ENCODE results near the gene CALD1. TPM values are rescaled to one million over a fixed set of nuclear protein-coding genes. Genes with fewer than 3 reads are reported as not detected.

The CALD1 gene
- total RNA-seq, 2 donors from 2014 or later, result 57.0 to 72.6 TPM

GRCh38 chr7:134894928-134895327, 115.5 kb downstream of the CALD1 start:
- TF ChIP-seq, protein P1, sequence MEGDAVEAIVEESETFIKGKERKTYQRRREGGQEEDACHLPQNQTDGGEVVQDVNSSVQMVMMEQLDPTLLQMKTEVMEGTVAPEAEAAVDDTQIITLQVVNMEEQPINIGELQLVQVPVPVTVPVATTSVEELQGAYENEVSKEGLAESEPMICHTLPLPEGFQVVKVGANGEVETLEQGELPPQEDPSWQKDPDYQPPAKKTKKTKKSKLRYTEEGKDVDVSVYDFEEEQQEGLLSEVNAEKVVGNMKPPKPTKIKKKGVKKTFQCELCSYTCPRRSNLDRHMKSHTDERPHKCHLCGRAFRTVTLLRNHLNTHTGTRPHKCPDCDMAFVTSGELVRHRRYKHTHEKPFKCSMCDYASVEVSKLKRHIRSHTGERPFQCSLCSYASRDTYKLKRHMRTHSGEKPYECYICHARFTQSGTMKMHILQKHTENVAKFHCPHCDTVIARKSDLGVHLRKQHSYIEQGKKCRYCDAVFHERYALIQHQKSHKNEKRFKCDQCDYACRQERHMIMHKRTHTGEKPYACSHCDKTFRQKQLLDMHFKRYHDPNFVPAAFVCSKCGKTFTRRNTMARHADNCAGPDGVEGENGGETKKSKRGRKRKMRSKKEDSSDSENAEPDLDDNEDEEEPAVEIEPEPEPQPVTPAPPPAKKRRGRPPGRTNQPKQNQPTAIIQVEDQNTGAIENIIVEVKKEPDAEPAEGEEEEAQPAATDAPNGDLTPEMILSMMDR (IDR thresholded peaks at IDR 0.05), result no peak
- TF ChIP-seq POLR2A (IDR thresholded peaks at IDR 0.05), result no peak
- H3K36me3 ChIP-seq (replicated peaks in 1 of 2; ENCODE audit: insufficient read depth in 1 of 2, low read depth in 2 of 2), result no peaks in the 10 kb centered on the region
- no peak overlapping the region for H3K4me3 ChIP-seq
- H3K4me1 ChIP-seq, result peaks cover 11% of the 10 kb centered on the region
- no peak overlapping the region for H3K27ac ChIP-seq
- 72 to 87% methylated on average over 1 of the region's 1 CpG for WGBS, 2 donors
- DNase-seq, result no peak
- no peaks in the 10 kb centered on the region for H3K27me3 ChIP-seq
- no peaks in the 10 kb centered on the region for H3K9me3 ChIP-seq
- intact Hi-C loops (cut with DNase I), result no loop called here
- ATAC-seq, result no peak

DNA sequence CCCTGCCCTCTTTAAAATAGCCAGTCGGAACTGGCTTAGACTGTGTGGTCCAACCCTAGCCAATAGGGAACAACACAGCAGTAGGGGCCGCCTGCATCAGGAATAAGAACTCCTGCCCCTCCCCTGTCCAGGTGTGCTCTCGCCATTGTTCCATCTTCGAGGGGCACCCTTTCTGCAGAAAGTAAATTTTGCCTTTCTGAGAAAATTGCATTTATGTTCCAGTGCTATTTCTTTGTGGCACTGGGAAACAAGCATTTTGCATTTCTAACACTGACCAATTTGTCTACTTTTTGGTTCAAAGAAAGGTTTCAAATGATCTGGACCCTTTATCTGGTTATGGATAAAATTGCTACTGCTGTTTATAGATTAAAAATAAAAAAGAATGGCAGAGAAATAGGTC, 116.6 kb downstream of the CALD1 start:
- ATAC-seq (no peak), DNase-seq (no peak)
- 80 to 90% methylated on average over 4 of the region's 4 CpGs for WGBS, 2 donors
- Histone ChIP-seq H3K27me3 (no peaks in the 10 kb centered on the region), H3K4me3 (no peak overlapping the region), H3K27ac (no peak overlapping the region), H3K36me3 (replicated peaks in 1 of 2; ENCODE audit: insufficient read depth in 1 of 2, low read depth in 2 of 2) (no peaks in the 10 kb centered on the region), H3K4me1 (peaks cover 11% of the 10 kb centered on the region), H3K9me3 (no peaks in the 10 kb centered on the region)
- TF ChIP-seq, protein P1 (IDR thresholded peaks at IDR 0.05), result no peak
- TF ChIP-seq POLR2A (IDR thresholded peaks at IDR 0.05), result no peak
- intact Hi-C loops (cut with DNase I), result no loop called here

DNA sequence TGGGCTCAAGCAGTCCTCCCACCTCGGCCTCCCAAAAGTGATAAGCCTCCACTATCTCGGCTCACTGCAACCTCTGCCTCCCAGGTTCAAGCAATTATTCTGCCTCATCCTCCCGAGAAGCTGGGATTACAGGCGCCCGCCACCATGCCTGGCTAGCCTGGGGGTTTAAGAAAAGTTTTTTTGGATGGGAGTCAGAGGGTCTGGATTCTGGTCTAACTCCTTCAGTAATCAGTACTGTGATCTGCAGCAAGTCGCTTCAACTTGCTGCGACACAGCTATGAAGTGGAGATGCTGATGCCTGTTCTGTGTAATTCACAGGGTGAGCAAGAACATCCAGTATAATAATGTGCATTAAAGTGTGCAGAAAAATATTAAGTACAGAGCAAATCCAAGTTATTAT, 118.5 kb downstream of the CALD1 start:
- DNase-seq (no peak), ATAC-seq (no peak)
- H3K4me1 ChIP-seq, result peaks cover 6% of the 10 kb centered on the region

DNA sequence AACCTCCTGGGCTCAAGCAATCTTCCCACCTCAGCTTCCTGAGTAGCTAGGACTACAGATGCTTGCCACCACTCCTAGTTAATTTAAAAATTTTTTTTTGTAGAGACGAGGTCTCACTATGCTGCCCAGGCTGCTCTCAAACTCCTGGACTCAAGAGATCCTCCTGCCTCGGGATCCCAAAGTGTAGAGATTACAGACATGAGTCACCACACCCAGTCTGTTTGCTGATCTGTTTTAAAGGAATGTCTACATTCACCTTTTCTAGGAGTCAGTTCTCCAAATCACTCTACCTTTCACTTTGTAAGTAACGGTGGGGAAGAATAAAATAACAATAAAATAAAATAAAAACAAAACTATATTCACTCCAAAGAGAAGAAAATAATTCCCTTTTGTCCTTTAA, 120.3 kb downstream of the CALD1 start:
- H3K27ac ChIP-seq, result no peak overlapping the region
- ATAC-seq, result no peak

More for the DNA sequence above, 118.5 kb downstream of the CALD1 start:
- Histone ChIP-seq H3K27ac (no peak overlapping the region), H3K4me3 (no peak overlapping the region), H3K36me3 (replicated peaks in 1 of 2; ENCODE audit: insufficient read depth in 1 of 2, low read depth in 2 of 2) (no peaks in the 10 kb centered on the region), H3K27me3 (no peaks in the 10 kb centered on the region), H3K9me3 (no peaks in the 10 kb centered on the region)
- WGBS, 2 donors, result 87 to 96% methylated on average over 7 of the region's 7 CpGs
- TF ChIP-seq, protein P1 (IDR thresholded peaks at IDR 0.05), result no peak
- TF ChIP-seq POLR2A (IDR thresholded peaks at IDR 0.05), result no peak
- intact Hi-C loops (cut with DNase I), result no loop called here

More for the DNA sequence above, 120.3 kb downstream of the CALD1 start:
- intact Hi-C loops (cut with DNase I), result no loop called here
- H3K27me3 ChIP-seq, result no peaks in the 10 kb centered on the region
- no peaks in the 10 kb centered on the region for H3K9me3 ChIP-seq
- TF ChIP-seq POLR2A (IDR thresholded peaks at IDR 0.05), result no peak
- TF ChIP-seq, protein P1 (IDR thresholded peaks at IDR 0.05), result no peak
- 54 to 60% methylated on average over 3 of the region's 3 CpGs for WGBS, 2 donors
- H3K4me3 ChIP-seq, result no peak overlapping the region
- DNase-seq, result no peak
- H3K4me1 ChIP-seq, result peaks cover 6% of the 10 kb centered on the region
- no peaks in the 10 kb centered on the region for H3K36me3 ChIP-seq (replicated peaks in 1 of 2; ENCODE audit: insufficient read depth in 1 of 2, low read depth in 2 of 2)

All from body of pancreas (tissue), 4 donors.